Vagina (tissue), 2 donors: Measurements from ENCODE around the gene NYAP2. TPM values are rescaled to one million over a fixed set of nuclear protein-coding genes. Genes with fewer than 3 reads are reported as not detected.

ENCODE experiments used
- DNase-seq, 2 donors: peaks; one replicate each; pipeline ENCODE4 v3.0.0-alpha.2; 2017; ENCODE audit errors: extremely low spot score in 2 of 2
- H3K27ac ChIP-seq: fragments of 200-600 bp; sonication (generic); one replicate; pipeline ENCODE4 v1.5.1; 2019
- H3K27me3 ChIP-seq: fragments of 200-600 bp; sonication (generic); one replicate; pipeline ENCODE4 v1.5.1; 2019
- H3K36me3 ChIP-seq, 2 donors: fragments of 200-600 bp; sonication (generic); one replicate each; pipeline ENCODE4 v1.5.1; 2017 to 2019
- H3K4me1 ChIP-seq: fragments of 200-600 bp; sonication (generic); one replicate; pipeline ENCODE4 v1.5.1; 2019
- H3K4me3 ChIP-seq, 2 donors: fragments of 200-600 bp; sonication (generic); 1 replicate in 1 of 2; 2 replicates in 1 of 2; pipeline ENCODE4 v1.5.1; 2016 to 2019
- H3K9me3 ChIP-seq: fragments of 200-600 bp; sonication (generic); one replicate; pipeline ENCODE4 v1.5.1; 2019
- CTCF ChIP-seq, 3 experiments: fragments of 450-650 bp in 2 of 3; fragments of 200-600 bp in 1 of 3; sonication (generic) in 1 of 3; IDR thresholded peaks; one replicate each; pipeline ENCODE4 v1.5.1; 2017 to 2019; ENCODE audit warnings: antibody characterized with exemption in 3 of 3, mild to moderate bottlenecking in 2 of 3, moderate library complexity in 2 of 3
- POLR2A ChIP-seq, 2 donors: fragments of 450-650 bp; IDR thresholded peaks; one replicate each; pipeline ENCODE4 v1.6.1; 2017; ENCODE audit warnings: antibody characterized with exemption in 2 of 2, mild to moderate bottlenecking in 2 of 2, moderate library complexity in 2 of 2
- POLR2AphosphoS5 ChIP-seq, 2 donors: sonication (generic); formaldehyde crosslinking; IDR thresholded peaks; one replicate each; pipeline ENCODE4 v1.9.0; 2017; ENCODE audit warnings: antibody characterized with exemption in 2 of 2, mild to moderate bottlenecking in 2 of 2, low read depth in 1 of 2; ENCODE audit not compliant: insufficient read depth in 1 of 2
- intact Hi-C: fragments of 100-400 bp; cut with DNase I; formaldehyde crosslinking; loops from one replicate; pipeline ENCODE4 v1.15.1; 2023
- total RNA-seq: library from RNA; depleted of rRNA; stranded (reverse); fragments of >200 nt; gene quantifications from one replicate; pipeline ENCODE4 v1.2.3, GENCODE V29; 2016

The NYAP2 gene
- total RNA-seq, 1 donor from 2014 or later: 0.25 TPM

GRCh38 chr2:225510796-225511195 lies 111.3 kb downstream of the NYAP2 start:
- TF ChIP-seq CTCF (IDR thresholded peaks at IDR 0.05) (no peak), POLR2AphosphoS5 (IDR thresholded peaks at IDR 0.05; ENCODE audit: insufficient read depth in 1 of 2, low read depth in 1 of 2) (no peak), POLR2A (IDR thresholded peaks at IDR 0.05) (no peak)

GRCh38 chr2:225512469-225512868 lies 113.0 kb downstream of the NYAP2 start:
- Histone ChIP-seq H3K4me3 (no peak overlapping the region), H3K36me3 (no peaks in the 10 kb centered on the region), H3K27me3 (no peaks in the 10 kb centered on the region), H3K9me3 (no peaks in the 10 kb centered on the region), H3K4me1 (no peaks in the 10 kb centered on the region), H3K27ac (no peak overlapping the region)
- no peak for DNase-seq
- intact Hi-C loops: no loop called here
- TF ChIP-seq CTCF (IDR thresholded peaks at IDR 0.05) (no peak), POLR2AphosphoS5 (IDR thresholded peaks at IDR 0.05; ENCODE audit: insufficient read depth in 1 of 2, low read depth in 1 of 2) (no peak), POLR2A (IDR thresholded peaks at IDR 0.05) (no peak)

More at GRCh38 chr2:225510796-225511195, 111.3 kb downstream of the NYAP2 start:
- no peak for DNase-seq
- H3K36me3 ChIP-seq: no peaks in the 10 kb centered on the region
- no peaks in the 10 kb centered on the region for H3K4me1 ChIP-seq
- H3K9me3 ChIP-seq: no peaks in the 10 kb centered on the region
- no peak overlapping the region for H3K27ac ChIP-seq
- H3K27me3 ChIP-seq: no peaks in the 10 kb centered on the region
- no peak overlapping the region for H3K4me3 ChIP-seq
- intact Hi-C loops: no loop called here

GRCh38 chr2:225512876-225513540 lies 113.5 kb downstream of the NYAP2 start:
- H3K27me3 ChIP-seq: no peaks in the 10 kb centered on the region
- H3K9me3 ChIP-seq: no peaks in the 10 kb centered on the region
- no peak overlapping the region for H3K27ac ChIP-seq
- no peak overlapping the region for H3K4me3 ChIP-seq
- no peaks in the 10 kb centered on the region for H3K36me3 ChIP-seq
- no peak for DNase-seq
- no peaks in the 10 kb centered on the region for H3K4me1 ChIP-seq
- intact Hi-C loops: no loop called here
- TF ChIP-seq CTCF (IDR thresholded peaks at IDR 0.05) (no peak), POLR2AphosphoS5 (IDR thresholded peaks at IDR 0.05; ENCODE audit: insufficient read depth in 1 of 2, low read depth in 1 of 2) (no peak), POLR2A (IDR thresholded peaks at IDR 0.05) (no peak)

GRCh38 chr2:225515033-225515432 lies 115.5 kb downstream of the NYAP2 start:
- H3K4me1 ChIP-seq: no peaks in the 10 kb centered on the region
- intact Hi-C loops: no loop called here
- DNase-seq: no peak

More at GRCh38 chr2:225515033-225515432, 115.5 kb downstream of the NYAP2 start:
- Histone ChIP-seq H3K36me3 (no peaks in the 10 kb centered on the region), H3K27me3 (no peaks in the 10 kb centered on the region), H3K27ac (no peak overlapping the region), H3K9me3 (no peaks in the 10 kb centered on the region), H3K4me3 (no peak overlapping the region)
- TF ChIP-seq POLR2AphosphoS5 (IDR thresholded peaks at IDR 0.05; ENCODE audit: insufficient read depth in 1 of 2, low read depth in 1 of 2) (no peak), POLR2A (IDR thresholded peaks at IDR 0.05) (no peak), CTCF (IDR thresholded peaks at IDR 0.05) (no peak)
